Endothelial cell of hepatic sinusoid (primary cell): ENCODE results near the gene FHL2.

ENCODE experiments used
- in situ Hi-C: cut with HindIII; loops from 2 replicates; pipeline ENCODE4 v1.10.0; 2017; ENCODE audit warnings: low sequenced_read_pairs

Gene FHL2

DNA sequence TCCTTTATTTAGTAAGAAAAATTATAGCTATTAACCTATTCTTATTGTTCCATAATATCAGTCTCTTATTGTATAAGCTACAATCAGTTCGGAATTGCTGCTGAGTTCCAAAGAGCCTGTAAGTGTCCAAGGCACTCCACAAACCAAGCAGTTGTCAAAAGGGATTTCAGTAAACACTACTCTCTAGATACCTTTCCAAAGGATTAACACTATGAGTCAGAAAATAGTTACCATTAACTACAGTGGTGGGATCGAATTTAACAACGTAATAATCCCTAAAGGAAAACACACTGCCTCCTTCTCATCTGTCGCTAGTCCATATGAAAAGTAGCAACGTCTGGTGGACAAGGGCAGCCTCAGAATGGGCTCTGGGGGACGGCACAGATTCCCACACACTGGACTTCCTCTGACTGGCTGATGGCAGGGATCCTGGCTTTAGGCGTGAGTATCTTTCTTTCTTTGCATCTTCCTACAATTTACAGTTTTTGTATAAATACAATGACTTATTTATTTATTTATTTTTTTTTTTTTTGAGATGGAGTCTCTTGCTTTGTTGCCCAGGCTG is 78.1 kb downstream of the FHL2 start:
- in situ Hi-C loops: no loop called here

DNA sequence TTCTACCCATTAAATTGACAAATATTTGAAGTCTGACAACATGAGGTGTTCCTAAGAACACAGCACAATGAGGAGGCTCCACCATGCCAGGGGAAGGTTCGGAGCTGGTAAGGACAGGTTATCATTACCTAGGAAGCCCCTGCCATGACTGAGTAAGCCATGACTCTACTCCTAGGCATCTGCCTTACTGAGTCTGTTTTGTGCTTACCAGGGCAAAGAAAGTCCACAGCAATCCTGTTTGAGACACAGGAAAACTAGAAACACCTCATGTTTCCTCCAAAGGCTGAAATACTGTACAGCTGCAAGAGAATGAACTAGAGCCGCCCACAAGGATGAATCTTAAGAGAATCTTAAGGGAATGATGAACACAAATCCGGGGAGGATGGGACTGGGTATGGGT is 80.9 kb downstream of the FHL2 start:
- in situ Hi-C loops: no loop called here

DNA sequence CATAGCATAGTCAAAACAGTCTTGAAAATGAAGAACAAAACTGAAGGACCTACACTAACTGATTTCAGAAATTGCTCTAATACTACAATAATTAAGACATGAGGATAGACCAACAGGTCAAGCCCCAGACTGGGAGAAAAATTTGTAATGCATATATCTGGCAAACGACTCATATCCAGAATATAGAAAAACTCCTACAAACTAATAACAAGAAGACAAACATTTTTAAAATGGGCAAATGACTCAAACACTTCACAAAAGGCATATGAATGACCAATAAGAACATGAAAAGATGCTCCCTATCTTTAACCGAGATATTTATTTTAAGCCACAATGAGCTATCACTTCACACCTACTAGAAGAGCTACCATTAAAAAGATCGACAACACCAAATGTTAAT is 83.5 kb downstream of the FHL2 start:
- in situ Hi-C loops: no loop called here

DNA sequence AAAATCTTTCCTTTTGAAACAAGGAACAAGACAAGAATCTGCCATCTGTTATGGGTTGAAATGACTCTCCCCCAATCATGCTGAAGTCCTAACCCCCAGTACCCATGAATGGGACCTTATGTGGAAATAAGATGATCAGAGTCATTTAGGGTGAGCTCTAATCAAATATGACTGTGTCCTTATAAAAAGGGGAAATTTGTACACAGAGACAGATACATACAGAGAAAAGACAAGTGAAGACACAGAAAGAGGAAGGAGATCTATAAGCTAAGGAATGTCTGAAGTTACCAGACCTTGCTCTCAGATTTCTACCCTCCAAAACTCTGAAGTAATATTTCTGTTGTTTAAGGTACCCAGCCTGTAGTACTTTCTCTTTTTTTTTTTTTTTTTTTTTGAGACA is 85.0 kb downstream of the FHL2 start:
- in situ Hi-C loops: no loop called here
